LNCaP clone FGC (cell line): Measurements from ENCODE around the gene ABCC11.

Source experiments
- DNase-seq: peaks from one replicate; pipeline ENCODE4 v3.0.0-alpha.2; 2011; ENCODE audit warnings: low read depth
- H3K4me3 ChIP-seq: 2 replicates; pipeline ENCODE4 v1.5.1; 2011; ENCODE audit warnings: mild to moderate bottlenecking, low read depth, low read length, control low read depth
- TF ChIP-seq, protein P1 (sequence below): IDR thresholded peaks from 2 replicates; pipeline ENCODE4 v1.5.1; 2012; ENCODE audit warnings: mild to moderate bottlenecking; ENCODE audit not compliant: control insufficient read depth, insufficient read depth; ENCODE audit errors: extremely low read depth

The ABCC11 gene

GRCh38 chr16:48206594-48207242 is 40.6 kb downstream of the ABCC11 start:
- DNase-seq, result no peak
- TF ChIP-seq, protein P1, sequence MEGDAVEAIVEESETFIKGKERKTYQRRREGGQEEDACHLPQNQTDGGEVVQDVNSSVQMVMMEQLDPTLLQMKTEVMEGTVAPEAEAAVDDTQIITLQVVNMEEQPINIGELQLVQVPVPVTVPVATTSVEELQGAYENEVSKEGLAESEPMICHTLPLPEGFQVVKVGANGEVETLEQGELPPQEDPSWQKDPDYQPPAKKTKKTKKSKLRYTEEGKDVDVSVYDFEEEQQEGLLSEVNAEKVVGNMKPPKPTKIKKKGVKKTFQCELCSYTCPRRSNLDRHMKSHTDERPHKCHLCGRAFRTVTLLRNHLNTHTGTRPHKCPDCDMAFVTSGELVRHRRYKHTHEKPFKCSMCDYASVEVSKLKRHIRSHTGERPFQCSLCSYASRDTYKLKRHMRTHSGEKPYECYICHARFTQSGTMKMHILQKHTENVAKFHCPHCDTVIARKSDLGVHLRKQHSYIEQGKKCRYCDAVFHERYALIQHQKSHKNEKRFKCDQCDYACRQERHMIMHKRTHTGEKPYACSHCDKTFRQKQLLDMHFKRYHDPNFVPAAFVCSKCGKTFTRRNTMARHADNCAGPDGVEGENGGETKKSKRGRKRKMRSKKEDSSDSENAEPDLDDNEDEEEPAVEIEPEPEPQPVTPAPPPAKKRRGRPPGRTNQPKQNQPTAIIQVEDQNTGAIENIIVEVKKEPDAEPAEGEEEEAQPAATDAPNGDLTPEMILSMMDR, result no peak
- H3K4me3 ChIP-seq, result no peak overlapping the region

DNA sequence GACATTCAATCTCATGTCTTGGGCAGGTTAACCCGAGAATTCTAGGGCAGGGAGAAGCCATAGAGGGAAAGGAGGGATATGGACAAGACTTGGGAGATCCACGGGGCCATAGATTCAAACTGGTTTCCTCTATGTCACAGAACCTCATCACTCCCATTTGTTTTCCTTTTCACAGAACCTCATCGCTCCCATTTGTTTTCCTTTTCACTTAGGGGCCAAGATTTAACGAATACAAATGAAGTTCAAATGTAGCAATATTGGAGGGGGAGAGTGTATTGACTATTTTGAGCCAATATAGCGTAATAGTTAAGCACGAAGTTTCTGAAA is 42.6 kb downstream of the ABCC11 start:
- TF ChIP-seq, protein P1, result no peak
- DNase-seq, result no peak

GRCh38 chr16:48203974-48204824 is 43.1 kb downstream of the ABCC11 start:
- H3K4me3 ChIP-seq, result no peak overlapping the region
- TF ChIP-seq, protein P1, result no peak

More for the DNA sequence above, 42.6 kb downstream of the ABCC11 start:
- H3K4me3 ChIP-seq, result no peak overlapping the region

GRCh38 chr16:48201515-48202201 is 45.7 kb downstream of the ABCC11 start:
- TF ChIP-seq, protein P1, result no peak
- no peak overlapping the region for H3K4me3 ChIP-seq
- no peak for DNase-seq

More at GRCh38 chr16:48203974-48204824, 43.1 kb downstream of the ABCC11 start:
- no peak for DNase-seq

DNA sequence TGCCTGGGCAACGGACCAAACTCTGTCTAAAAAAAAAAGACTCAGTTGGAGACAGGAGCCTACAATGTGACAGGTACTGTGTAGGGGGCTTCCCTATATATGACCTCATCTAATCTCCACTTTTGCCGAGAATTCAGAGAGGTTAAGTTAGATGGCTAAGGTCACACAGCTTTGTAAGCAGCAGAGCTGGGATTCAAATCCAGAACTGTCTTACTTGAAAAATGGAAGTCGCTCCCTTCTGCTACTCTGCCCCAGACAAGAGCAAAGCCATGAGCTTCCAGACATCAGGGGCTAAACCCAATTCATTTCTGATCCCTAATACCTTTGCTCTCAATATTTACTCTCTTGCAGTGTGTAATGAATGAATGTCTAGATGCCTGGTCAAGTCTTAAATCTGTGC is 50.0 kb downstream of the ABCC11 start:
- DNase-seq, result no peak
- no peak overlapping the region for H3K4me3 ChIP-seq
- TF ChIP-seq, protein P1, result no peak

- no peak overlapping the region for H3K4me3 ChIP-seq
- TF ChIP-seq, protein P1, result no peak
- DNase-seq, result peak; percentile 59
Observed at GRCh38 chr16:48194828-48195556, 52.3 kb downstream of the ABCC11 start.
